HG02623 (cell line): ENCODE measurements around the gene ASMT.
"Not testable (repeated sequence)": the region's sequence is repeated elsewhere in the genome, so short reads cannot be mapped to it uniquely, and the experiment has no call there.

Source experiments
- ATAC-seq: cut with Tn5 transposase; IDR thresholded peaks from one replicate; pipeline ENCODE4 v1.9.1; 2021; ENCODE audit warnings: moderate library complexity; ENCODE audit not compliant: unreplicated experiment

Gene ASMT

DNA sequence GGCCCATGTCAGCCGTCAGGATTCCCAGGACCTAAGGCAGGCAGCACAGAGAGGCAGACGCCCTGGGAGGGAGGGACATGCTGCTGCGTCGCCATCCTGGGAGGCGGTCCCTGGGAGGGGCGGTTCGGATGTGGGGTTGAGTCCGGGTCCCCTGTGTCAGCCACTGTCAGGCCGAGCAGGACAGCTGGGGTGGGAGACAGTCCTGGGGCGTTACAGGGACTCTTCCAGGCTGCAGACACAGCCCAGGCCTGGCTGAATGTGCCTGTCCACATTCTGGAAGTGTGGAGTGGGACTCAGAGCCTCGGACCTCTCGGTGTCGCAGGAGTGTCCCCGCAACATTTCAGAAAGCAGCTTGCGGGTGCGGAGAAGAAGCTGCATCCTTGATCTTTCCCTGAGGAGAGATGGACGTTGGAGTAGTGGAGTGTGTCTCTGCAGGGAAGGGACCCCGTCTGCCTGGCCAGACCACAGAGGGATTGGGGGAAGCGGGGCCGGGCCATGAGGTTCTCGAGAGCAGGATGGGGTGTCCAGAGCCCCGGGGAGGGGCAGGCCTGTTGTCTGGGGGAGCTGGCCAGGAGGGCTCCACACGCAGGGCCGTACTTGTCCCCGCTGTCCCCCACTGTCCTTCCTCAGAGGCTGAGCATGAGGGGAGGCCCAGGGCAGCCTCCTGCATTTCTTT lies 17.4 kb upstream of the ASMT start:
- no peak for ATAC-seq

DNA sequence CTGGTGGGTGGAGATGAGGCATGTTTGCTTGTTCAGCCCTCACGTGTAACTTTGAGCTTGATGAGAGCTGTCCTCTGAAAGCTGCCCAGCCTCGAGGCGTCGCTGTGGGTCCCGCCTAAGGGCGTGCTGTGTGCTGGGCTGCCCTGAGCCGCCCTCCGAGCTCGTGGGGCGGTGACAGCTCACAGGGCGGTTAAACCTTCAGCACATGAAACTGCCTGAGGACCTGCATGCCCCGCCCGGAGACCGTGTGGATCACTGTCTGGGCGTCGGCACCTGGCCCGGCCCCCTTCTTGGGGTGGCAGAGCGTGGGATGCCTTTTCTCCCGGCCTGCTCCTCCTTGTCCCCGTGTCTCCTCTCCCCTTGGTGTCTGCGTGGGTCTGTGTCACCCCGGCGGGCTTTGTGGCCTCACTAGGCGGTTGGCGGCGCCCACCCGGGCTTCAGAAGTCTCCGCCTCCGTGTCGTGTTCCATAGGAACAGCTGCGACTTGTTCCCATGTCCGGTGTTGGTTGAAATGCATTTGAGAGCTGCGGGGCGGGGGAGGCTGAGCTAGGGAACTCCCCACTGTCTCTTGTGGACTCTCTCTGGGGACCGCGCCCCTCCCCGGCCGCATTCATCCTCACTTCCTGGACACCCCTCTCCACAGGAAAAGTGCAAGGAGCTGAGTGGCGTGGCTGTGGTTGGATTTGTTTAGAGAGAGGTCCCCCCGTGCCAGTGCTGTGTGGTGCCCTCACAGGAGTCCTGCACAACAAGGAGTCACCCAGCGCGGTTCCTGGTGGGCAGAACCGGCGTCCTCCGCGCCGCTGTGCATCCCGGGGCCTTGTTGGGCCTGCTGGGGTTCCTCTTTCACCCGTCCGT lies 16.6 kb upstream of the ASMT start:
- no peak for ATAC-seq

DNA sequence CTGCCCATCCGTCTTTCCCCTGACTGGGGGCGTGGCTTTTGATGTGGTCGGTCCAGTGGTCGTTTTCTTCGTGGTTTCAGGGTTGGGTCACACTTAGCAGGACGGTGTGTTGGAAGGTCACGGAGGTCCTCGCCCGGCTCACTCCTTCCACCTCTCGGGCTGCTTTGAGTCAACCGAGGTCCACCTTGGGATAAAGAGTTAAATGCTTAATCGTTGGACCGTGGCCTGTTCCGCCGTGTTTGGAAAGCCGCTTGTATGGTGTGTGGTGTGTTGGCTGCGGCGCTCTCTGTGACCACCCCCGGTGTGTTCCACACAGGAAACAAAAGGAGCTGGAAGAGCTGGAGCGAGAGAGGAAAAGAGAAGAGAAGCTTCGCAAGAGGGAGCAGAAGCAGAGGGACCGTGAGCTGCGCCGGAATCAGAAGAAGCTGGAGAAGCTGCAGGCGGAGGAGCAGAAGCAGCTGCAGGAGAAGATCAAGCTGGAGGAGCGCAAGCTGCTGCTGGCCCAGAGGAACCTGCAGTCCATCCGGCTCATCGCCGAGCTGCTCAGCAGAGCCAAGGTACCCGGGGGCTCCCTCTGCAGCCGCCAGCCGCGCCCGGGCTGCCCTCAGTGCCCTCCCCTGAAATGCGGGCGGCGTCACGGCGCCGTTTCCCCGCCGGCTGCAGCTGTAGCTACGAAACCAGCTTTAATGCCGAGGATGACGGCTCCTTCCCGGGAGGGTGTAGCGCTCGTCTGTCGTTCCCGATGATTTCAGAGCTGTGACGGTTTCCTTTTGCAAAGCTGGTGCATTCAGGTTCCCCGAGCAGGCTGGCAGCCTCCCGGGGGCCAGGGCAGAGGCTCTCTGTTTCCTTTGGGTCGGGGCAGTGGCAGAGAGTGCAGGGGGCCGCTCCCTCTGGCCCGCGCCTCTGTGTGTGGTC lies 15.7 kb upstream of the ASMT start:
- ATAC-seq = no peak

DNA sequence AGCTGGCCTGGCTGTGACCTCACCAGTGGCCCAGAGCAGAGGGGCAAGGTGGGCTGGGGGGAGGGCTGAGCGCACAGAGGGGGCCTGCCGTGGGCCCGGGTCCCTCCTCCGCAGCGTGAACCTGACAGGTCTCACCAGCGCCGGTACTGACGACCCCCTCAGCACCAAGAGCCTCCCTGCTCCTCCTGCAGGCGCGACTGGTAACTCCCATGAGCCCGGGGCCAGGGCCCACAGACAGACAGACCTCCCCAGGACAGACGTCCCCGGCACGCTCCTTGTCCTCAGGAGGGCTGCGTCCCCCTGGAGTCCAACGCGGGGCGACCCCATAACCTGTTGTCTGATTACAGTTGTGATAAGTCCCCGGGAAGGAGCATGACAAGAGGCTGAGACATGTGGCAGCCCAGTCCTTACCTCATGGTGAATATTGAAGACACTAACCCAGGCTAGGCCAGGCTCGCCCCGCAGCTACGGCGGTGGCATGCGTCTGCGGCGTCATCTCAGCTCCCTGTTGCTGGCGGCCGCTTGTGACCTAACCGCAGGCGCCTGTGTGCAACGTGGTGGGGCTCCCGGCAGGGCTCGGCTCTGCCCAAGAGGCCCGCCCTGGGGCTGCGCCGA lies 15.0 kb upstream of the ASMT start:
- no peak for ATAC-seq

DNA sequence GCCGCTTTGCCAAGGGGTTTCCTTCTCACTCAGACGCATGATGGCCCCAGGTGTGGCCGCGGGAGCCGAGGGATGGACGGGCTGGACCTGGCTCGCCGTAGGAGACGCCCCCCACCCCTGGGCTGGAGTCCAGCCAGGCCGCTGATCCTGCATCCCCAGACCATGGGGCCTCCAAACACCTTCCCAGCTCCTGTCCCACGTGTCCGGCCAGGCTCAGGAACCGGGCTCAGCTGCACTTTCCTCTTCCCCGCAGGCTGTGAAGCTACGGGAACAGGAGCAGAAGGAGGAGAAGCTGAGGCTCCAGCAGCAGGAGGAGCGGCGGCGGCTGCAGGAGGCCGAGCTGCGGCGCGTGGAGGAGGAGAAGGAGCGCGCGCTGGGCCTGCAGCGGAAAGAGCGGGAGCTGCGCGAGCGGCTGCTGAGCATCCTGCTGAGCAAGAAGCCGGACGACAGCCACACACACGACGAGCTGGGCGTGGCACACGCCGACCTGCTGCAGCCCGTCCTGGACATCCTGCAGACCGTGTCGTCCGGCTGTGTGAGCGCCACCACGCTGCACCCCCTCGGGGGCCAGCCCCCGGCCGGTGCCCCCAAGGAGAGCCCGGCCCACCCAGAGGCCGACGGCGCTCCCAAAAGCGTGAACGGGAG lies 14.3 kb upstream of the ASMT start:
- ATAC-seq = no peak

DNA sequence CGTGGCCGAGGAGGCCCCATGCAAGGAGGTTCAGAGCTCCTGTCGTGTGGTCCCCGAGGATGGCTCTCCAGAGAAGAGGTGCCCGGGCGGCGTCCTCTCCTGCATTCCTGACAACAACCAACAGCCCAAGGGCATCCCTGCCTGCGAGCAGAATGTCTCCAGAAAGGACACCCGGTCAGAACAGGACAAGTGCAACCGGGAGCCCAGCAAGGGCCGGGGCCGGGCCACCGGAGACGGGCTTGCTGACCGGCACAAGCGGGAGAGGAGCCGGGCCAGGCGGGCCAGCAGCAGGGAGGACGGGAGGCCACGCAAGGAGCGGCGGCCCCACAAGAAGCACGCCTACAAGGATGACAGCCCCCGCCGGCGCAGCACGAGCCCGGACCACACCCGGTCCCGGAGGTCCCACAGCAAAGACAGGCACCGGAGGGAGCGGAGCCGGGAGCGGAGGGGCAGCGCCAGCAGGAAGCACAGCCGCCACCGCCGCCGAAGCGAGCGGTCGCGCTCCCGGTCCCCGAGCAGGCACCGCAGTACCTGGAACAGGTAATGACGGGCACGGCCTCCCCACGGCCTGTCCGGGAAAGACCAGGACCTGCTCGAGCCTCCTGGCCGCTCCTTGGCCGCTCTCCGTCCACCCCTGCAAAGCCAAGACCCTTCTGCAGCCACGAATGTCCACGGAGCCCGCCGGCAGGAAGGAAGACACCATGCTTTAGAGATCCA lies 13.7 kb upstream of the ASMT start:
- no peak for ATAC-seq

DNA sequence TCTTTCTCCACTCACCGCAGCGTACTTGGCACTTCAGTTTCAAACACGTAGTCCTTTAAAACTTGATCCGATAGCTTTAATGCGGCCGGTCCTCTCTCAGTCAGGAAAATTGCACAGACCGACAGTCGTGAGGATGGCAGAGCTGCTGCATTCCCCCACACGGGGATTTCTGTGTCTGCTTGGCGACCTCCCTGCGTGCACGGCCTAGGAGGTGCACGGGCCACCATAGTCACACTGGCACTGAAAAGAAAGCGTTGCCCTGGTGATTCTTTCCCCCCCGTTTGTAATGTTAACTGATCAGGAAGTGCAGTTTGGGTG lies 13.1 kb upstream of the ASMT start:
- no peak for ATAC-seq

DNA sequence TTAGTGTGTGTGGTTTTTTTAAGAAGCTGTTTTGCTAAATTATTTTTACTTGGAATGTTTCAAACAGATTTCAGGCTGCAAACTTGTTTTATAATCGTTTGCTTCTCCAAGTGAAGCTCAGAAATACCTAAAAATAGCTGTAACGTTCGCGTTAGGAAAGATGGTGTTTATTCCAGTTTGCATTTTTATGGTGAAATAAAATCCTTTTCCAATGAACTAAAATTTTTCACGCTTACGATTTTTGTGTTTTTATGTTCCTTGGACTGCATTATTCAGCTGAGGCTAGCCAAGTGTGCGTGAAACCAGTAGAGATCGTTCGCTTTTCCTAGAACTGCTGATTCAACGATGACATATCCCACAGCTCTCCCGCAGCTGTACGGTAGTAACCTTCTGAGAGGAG lies 12.6 kb upstream of the ASMT start:
- ATAC-seq = no peak

DNA sequence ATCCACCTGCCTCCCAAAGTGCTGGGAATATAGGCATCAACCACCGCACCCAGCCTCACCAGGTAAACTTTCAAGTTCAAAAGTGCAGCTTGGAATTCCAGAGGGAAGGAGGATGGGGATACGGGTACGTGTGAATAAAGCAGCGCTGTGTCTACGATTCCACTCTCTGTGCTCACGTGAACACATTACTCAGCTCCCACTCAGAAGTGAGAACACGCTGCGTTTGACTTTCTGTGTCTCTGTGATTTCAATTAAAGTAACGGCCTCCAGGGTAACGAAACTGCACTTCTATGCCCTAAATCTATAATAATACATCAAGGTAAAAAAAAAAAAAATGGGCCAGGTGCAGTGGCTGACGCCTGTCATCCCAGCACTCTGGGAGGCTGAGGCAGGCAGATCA lies 8.4 kb upstream of the ASMT start:
- no peak for ATAC-seq

DNA sequence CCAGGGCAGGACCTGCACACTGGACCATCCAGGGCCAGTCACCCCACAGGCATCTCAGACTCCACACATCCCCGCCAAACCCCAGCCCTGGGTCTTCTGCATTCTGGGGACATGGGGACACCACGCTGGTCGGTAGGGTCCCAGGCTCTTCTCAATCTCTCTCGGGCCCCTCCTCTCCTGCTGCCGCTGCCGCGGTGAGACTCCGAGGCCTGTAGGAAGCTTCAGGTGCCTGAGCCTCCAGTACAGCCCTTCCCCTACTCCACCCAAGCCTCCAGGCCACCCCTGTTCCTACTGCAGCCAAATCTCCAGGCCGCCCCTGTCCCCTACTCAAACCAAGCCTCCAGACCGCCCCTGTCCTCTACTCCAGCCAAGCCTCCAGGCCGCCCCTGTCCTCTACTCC lies 5.5 kb upstream of the ASMT start:
- no peak for ATAC-seq

DNA sequence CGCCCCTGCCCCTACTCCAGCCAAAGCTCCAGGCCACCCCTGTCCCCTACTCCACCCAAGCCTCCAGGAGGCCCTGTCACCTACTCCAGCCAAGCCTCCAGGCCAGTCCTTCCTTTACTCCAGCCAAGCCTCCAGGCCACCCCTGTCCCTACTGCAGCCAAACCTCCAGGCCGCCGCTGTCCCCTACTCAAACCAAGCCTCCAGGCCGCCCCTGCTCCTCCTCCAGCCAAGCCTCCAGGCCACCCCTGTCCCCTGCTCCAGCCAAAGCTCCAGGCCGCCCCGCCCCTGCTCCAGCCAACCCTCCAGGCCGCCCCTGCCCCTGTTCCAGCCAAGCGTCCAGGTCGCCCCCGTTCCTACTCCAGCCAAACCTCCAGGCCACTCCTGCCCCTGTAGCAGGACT lies 5.1 kb upstream of the ASMT start:
- no peak for ATAC-seq

DNA sequence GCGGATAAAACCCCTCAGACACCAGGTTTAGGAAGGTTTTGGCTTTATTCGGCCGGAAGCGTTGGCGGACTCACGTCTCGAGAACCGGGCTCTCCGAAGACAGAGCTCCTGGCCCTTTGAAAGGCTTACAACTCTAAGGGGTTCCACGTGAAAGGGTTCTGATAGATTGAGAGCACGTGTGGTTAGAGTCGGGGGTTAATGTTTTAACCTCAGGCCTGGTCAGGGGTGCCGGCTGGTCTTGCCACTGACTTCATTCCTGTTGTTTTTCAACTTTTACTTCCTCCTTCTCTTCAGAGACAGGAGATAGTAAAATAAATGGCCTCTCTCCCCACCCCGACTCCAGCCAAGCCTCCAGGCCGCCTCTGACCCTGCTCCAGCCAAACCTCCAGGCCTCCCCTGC lies 4.7 kb upstream of the ASMT start:
- no peak for ATAC-seq

DNA sequence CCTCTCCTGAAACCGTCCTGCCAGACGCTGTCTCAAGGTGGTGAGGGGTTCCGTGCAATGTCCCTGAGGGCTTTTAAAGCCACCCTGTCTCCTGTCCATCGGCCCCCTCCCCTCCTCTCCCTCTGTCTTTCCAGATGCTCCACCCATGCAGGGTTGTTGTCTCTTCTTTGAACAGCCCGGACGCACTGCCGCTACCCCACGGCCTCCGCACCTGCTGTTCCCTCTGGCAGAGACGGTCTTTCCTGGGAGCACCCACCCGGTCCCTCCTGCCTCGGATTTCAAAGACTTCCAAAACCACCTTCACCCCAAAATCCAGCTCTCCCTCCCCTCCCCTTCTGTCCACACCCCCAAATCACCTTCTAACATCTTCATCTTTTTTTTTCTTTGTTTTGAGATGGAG lies 4.1 kb upstream of the ASMT start:
- ATAC-seq = no peak

DNA sequence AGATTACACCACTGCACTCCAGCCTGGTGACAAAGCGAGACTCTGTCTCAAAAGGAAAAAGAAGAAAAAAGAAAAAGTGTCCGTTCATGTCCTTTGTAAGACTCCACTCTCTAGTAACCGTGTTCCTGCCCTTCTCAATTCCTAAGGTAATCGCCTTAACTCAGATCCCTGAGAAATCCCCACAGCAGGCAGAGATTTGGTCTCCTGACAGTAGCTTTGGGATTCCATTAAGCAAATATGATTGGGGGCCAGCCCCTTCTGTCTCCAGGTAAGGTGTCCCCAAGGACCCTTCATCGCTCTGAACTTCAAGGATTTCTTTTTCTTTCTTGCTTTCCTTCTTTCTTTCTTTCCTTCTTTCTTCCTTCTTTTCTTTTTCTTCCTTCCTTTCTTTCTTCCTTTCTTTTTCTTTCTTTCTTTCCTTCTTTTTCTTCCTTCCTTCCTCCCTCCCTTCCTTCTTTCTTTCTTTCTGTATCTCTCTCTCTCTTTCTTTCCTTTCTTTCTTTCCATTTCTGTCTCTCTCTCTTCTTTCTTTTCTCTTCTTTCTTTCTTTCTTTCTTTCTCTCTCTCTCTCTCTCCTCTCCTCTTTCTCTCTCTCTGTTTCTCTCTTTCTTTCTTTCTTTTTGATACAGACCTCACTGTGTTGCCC lies 2.1 kb upstream of the ASMT start:
- ATAC-seq = no peak

DNA sequence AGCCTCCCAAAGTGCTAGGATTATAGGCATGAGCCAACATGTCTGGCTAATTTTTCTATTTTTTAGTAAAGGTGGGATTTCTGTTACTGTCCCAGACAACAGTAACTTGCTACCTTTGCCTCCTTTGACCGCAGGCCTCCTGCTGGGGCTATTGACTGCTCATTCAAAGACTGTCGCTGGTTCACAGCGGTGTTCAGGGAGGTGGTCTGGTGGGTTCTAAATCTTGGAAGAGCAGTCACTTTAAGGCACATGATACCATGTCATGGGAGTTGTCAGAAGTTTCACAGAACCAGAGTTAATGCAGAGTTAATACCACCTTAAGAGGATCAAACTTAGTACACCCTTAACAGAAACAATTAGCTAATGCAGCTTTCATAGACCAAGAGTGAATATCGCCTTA lies 3.8 kb downstream of the ASMT start:
- ATAC-seq = no peak

DNA sequence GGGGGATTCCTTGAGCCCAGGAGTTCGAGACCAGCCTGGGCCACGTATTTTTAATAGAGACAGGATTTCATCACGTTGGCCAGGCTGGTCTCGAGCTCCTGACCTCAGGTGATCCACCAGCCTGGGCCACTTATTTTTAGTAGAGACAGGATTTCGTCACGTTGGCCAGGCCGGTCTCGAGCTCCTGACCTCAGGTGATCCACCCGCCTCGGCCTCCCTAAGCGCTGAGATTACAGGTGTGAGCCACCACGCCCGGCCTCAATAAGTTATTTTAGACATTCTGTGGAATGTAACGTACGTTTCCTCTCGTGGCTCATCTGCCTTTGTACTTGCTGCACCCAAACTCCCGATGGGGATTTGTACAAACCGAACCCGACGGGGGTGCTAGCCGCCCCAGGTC lies 8.8 kb downstream of the ASMT start:
- no peak for ATAC-seq

DNA sequence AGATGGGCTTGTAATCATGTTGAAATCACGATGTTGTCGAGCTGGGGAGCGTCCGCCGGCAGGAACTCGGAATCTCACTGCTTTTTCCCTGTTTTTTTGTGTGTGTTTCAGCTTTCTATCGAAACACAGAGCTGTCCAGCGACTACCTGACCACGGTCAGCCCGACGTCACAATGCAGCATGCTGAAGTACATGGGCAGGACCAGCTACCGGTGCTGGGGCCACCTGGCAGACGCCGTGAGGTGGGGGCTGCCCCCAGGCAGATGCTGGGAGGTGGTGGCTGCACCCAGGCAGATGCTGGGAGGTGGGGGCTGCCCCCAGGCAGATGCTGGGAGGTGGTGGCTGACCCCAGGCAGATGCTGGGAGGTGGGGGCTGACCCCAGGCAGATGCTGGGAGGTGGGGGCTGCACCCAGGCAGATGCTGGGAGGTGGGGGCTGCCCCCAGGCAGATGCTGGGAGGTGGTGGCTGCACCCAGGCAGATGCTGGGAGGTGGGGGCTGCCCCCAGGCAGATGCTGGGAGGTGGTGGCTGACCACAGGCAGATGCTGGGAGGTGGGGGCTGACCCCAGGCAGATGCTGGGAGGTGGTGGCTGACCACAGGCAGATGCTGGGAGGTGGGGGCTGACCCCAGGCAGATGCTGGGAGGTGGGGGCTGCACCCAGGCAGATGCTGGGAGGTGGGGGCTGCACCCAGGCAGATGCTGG lies 9.4 kb downstream of the ASMT start:
- not testable (repeated sequence) for ATAC-seq

DNA sequence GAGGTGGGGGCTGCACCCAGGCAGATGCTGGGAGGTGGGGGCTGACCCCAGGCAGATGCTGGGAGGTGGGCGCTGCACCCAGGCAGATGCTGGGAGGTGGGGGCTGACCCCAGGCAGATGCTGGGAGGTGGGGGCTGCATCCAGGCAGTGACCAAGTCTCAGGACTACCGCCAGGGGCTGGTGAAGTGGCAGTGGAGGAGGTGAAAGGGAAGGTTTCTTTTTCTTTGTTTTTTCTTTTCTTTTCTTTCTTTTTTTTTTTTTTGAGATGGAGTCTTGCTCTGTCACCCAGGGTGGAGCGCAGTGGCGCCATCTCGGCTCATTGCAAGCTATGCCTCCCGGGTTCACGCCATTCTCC lies 10.0 kb downstream of the ASMT start:
- not testable (repeated sequence) for ATAC-seq

DNA sequence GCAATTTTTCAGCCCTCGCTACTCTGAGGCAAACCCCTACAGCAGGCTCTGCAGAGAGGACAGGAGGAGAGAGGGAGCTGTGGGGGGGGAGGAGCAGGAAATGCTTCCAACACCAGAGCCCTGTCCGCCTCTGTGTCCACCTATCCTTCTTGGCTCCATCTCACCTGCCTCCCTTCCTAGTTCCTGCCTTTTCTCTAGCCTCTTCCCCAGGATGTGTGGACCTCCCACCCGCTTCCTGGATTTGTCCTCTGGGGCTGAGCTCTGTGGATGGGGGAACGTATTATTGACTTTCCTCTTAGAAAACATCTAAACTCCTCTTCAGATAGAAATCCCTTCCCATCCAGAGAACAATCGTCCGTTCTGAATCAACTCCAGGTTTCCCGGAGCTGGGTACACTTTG lies 14.4 kb downstream of the ASMT start:
- no peak for ATAC-seq
